Adrenal gland (tissue), 5 donors: ENCODE data around the gene HIP1R.

ENCODE experiments used
- CTCF ChIP-seq, 6 experiments: fragments of 450-650 bp in 4 of 6; fragments of 200-600 bp in 2 of 6; sonication (generic) in 1 of 6; IDR thresholded peaks; 1 replicate in 5 of 6; 2 replicates in 1 of 6; pipeline versions ENCODE4 v1.5.1 to v1.8.0; 2016 to 2021; ENCODE audit warnings: antibody characterized with exemption in 6 of 6, mild to moderate bottlenecking in 2 of 6, moderate library complexity in 1 of 6
- POLR2A ChIP-seq, 2 donors: fragments of 450-650 bp; IDR thresholded peaks; one replicate each; pipeline ENCODE4 v1.6.1; 2017; ENCODE audit warnings: antibody characterized with exemption in 2 of 2, mild to moderate bottlenecking in 2 of 2, moderate library complexity in 1 of 2
- donor health status: DM: no; HTN: no; CAD: no.

- TF ChIP-seq POLR2A (IDR thresholded peaks at IDR 0.05) (no peak), CTCF (IDR thresholded peaks at IDR 0.05) (no peak)
Measured at GRCh38 chr12:122858171-122858570, 22.9 kb downstream of the HIP1R start.
